WI38 (cell line): ENCODE data around the gene C2CD4B.

Experiments
- H3K4me3 ChIP-seq: 2 replicates; pipeline ENCODE4 v1.5.1; 2011; ENCODE audit warnings: low read depth, mild to moderate bottlenecking, control low read depth, low read length
- TF ChIP-seq, protein P1 (sequence below): IDR thresholded peaks from 2 replicates; pipeline ENCODE4 v1.5.1; 2012; ENCODE audit warnings: low read depth, mild to moderate bottlenecking, control low read depth, low read length

C2CD4B gene

DNA sequence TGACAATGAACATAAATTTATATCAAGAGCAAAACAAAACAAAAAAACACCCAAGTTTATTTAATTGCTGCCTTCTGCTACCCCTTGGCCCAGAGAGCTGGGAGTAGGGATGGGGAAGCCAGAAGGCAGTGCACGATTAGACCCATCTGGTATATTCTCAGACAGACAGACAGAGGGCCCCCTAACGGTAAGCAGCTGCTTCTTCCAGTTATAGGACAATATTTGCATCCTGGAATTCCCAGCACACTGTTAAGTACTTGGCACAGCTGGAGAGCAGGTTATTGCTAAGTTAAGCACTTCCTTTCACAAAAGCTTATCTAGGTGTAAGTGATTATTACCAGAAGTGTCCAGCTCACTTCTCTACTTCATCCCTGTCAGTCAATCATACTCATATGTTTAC, 39.3 kb downstream of the C2CD4B start:
- no peak overlapping the region for H3K4me3 ChIP-seq
- TF ChIP-seq, protein P1, sequence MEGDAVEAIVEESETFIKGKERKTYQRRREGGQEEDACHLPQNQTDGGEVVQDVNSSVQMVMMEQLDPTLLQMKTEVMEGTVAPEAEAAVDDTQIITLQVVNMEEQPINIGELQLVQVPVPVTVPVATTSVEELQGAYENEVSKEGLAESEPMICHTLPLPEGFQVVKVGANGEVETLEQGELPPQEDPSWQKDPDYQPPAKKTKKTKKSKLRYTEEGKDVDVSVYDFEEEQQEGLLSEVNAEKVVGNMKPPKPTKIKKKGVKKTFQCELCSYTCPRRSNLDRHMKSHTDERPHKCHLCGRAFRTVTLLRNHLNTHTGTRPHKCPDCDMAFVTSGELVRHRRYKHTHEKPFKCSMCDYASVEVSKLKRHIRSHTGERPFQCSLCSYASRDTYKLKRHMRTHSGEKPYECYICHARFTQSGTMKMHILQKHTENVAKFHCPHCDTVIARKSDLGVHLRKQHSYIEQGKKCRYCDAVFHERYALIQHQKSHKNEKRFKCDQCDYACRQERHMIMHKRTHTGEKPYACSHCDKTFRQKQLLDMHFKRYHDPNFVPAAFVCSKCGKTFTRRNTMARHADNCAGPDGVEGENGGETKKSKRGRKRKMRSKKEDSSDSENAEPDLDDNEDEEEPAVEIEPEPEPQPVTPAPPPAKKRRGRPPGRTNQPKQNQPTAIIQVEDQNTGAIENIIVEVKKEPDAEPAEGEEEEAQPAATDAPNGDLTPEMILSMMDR, result peak; percentile 40

DNA sequence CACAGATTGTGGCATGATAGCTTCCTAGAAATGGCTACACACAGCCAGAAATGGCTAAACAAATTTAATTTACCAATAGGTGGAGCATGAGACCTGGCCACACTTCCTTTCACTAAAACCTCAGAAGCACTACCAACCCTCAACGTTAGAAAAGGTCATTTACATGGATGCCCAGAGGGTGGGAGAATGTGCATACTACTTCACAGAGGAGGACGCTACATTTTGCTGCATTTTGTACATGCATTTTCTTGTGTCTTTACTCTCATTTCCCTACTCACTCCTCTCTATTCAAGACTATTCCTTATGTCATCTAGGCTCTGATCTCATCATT, 40.1 kb downstream of the C2CD4B start:
- no peak overlapping the region for H3K4me3 ChIP-seq
- TF ChIP-seq, protein P1, result no peak

DNA sequence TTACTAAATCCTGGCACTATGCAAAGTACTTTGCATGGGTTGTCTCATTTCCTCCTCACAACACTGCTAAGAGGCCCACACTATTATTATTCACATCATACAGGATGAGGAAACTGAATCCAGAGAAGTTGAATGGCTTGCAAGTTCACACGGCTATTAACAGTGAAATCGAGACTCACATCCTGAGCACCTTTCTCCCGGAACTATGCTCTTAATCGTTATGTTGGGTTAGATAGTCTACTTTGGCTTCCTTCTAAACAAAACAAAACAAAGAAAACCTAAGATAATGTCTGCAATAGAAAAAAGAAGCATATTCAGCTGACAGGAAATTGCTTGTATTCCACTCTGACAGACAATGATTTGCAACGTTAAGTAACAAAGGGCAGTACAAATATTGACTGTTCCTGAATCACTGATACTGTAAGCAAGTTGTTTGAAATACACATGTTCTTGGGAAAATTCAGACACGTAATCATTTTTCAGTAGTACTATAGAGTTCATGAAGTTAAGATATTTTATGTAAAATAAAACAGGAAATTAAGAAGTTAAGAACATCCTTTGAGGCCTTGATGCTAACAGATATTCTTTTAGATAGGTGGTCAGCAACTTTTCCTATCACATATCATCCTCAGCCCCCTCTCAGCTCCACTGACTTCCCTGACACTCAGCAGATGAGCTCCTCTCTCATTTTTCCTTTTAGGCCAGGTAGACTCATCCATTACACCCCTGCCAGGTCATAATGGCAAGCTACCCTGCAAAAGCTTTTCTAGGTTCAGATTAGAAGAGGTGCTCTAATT, 40.7 kb downstream of the C2CD4B start:
- TF ChIP-seq, protein P1, result no peak

DNA sequence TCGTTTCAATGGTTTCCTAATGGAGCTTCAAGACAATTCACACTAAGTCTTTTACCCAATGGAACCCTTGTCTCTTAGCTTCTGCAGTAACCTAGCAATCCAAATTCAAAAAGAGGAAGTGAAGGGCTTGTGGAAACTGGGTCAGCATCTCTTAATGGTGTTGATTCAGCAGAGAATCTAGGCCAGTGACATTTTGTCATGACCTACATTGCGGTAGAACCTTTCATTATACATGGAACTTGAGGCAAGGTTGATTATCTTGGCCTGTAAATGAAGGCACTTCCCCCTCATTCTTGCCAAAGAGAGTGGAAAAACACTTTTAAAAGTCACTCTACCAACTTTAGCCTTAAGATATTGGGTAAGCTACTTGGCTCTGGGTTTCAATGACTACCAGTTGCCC, 42.8 kb downstream of the C2CD4B start:
- H3K4me3 ChIP-seq, result no peak overlapping the region
- TF ChIP-seq, protein P1, result no peak

More for the DNA sequence above, 40.7 kb downstream of the C2CD4B start:
- H3K4me3 ChIP-seq, result no peak overlapping the region

DNA sequence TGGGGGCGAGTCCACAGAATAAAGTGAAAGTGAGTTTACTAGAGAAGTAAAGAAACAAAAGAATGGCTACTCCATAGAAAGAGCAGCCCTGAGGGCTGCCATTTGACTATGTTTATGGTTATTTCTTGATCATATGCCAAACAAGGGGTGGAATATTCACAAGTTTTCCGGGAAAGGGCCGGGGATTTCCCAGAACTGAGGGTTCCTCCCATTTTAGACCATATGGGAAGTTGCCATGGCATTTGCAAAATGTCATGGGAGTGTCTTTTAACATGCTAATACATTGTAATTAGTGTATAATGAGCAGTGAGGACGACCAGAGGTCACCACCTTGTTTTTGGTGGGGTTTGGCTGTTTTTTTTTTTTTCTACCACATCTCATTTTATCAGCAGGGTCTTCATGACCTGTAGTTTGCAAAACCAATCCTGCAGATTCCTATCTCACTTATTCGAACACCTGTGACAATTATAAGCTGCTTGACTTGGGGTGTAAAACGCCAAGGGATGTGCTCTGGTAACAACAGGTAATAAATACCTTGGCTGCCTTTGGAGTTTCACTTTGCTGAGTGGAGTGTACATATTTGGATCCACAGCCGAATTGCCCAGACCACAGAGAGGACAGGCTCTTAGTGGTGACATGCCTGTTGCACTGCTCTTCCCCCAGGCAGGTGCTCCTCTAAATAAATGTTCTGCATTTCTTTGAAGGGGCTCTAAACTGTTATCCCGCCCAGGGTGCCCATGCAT, 43.6 kb downstream of the C2CD4B start:
- no peak overlapping the region for H3K4me3 ChIP-seq

DNA sequence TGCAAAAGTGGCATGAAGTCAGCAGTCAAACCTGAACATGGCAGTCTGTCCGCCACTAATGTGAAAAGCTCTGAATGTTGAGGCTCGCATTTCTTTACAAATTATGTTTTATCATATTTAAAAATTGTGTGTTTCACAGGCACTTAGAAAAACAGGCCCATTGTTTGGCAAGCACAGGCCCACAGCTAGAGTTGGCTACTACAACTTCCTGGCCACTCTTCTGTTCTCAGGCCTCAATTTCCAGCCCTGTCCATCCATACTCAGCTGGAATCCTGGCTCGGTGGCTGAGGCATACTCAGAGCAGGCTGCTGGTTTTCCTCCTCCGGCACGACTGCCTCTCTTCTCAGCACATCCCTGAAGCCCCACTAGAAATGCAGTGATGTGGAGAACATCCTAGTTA, 44.3 kb downstream of the C2CD4B start:
- no peak overlapping the region for H3K4me3 ChIP-seq
- TF ChIP-seq, protein P1, result no peak

More for the DNA sequence above, 43.6 kb downstream of the C2CD4B start:
- TF ChIP-seq, protein P1, result no peak

DNA sequence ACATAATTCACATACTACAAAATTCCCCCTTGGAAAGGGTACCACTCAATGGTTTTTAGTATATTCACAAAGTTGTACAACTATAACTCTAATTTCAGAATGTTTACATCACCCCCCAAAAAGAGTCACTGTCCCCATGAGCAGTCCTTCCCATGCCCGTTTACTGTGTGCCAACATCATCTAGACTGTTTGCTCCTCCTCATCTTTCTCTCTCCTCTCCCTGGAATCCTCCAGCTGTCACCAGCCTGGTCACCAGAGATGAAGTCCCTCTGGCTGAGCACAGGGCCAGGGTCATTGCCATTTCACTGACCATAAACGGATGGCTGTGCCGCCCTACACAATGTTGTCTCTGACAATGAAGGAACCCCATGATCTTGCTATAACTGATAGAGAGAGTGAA, 45.2 kb downstream of the C2CD4B start:
- TF ChIP-seq, protein P1, result no peak
- H3K4me3 ChIP-seq, result no peak overlapping the region
